Duodenal mucosa (tissue), 2 donors: ENCODE data around the gene FBN1.

Experiments used
- H3K27ac ChIP-seq: one replicate; pipeline ENCODE4 v1.7.0; 2013; ENCODE audit warnings: low read depth, low read length
- H3K27me3 ChIP-seq, 2 donors: one replicate each; pipeline ENCODE4 v1.7.0; 2013; ENCODE audit warnings: low read length in 2 of 2, control low read depth in 1 of 2; ENCODE audit not compliant: insufficient read depth in 2 of 2, control insufficient read depth in 1 of 2
- H3K36me3 ChIP-seq, 2 donors: one replicate each; pipeline ENCODE4 v1.7.0; 2013; ENCODE audit warnings: low read length in 2 of 2, control low read depth in 1 of 2; ENCODE audit not compliant: insufficient read depth in 2 of 2, control insufficient read depth in 1 of 2
- H3K4me1 ChIP-seq, 2 donors: one replicate each; pipeline ENCODE4 v1.7.0; 2013; ENCODE audit warnings: low read length in 2 of 2, control low read depth in 1 of 2; ENCODE audit not compliant: insufficient read depth in 2 of 2, control insufficient read depth in 1 of 2
- H3K4me3 ChIP-seq, 2 donors: one replicate each; pipeline ENCODE4 v1.7.0; 2013; ENCODE audit warnings: low read length in 2 of 2, low read depth in 1 of 2
- H3K9ac ChIP-seq, 2 donors: one replicate each; pipeline ENCODE4 v1.7.0; 2013; ENCODE audit warnings: low read length in 2 of 2, low read depth in 1 of 2
- H3K9me3 ChIP-seq, 2 donors: one replicate each; pipeline ENCODE4 v1.7.0; 2013; ENCODE audit warnings: low read length in 2 of 2, control low read depth in 1 of 2; ENCODE audit not compliant: control insufficient read depth in 1 of 2

Gene FBN1

GRCh38 chr15:48389691-48390143 is 255.8 kb downstream of the FBN1 start:
- H3K9me3 ChIP-seq: no peaks in the 10 kb centered on the region
- no peaks in the 10 kb centered on the region for H3K36me3 ChIP-seq
- no peak overlapping the region for H3K4me3 ChIP-seq
- H3K4me1 ChIP-seq: no peaks in the 10 kb centered on the region
- no peak overlapping the region for H3K27ac ChIP-seq
- no peaks in the 10 kb centered on the region for H3K27me3 ChIP-seq
- no peak overlapping the region for H3K9ac ChIP-seq

- H3K27me3 ChIP-seq: no peaks in the 10 kb centered on the region
- H3K4me3 ChIP-seq: no peak overlapping the region
- no peaks in the 10 kb centered on the region for H3K4me1 ChIP-seq
- H3K9ac ChIP-seq: no peak overlapping the region
- H3K9me3 ChIP-seq: no peaks in the 10 kb centered on the region
- no peaks in the 10 kb centered on the region for H3K36me3 ChIP-seq
- no peak overlapping the region for H3K27ac ChIP-seq
Observed at GRCh38 chr15:48388910-48389309, 256.6 kb downstream of the FBN1 start.

DNA sequence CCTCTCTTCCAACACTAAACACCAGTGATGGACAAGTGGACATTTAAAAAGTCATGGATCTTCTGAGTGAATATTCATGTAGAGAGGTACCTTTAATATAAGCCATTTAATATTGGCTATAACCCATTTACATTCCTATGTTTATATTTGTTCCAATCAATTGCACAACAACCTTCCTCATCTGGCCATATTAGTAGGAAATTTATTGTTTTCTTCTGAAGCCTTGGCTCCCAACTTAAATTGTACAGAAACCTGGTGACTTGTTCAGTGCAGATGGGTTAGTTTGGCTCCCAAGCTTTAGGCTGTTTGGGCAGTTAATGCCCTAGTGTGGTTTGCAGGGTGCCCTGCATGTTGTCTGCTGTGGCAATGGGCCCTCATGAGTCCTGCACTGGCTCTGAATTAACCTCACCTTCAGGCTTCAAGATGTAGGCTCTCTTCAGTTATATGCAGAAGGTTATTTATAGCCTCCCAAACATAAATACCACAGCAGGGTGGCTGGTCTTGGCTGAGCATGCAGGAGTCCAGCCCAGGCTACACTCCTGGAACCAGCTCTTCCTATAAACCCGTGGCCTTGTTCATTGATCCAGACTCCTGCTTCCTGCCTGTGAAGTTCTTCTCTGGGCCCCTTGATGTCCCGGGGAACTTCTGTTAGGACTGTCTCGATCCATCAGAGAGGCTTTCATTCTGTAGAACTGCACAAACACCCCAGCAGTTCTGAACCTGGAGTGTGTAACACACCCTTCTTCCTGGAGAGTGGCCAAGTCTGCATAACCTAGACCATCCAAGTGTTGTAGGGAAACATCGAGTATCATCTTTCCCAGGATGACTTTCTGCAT is 257.3 kb downstream of the FBN1 start:
- H3K4me3 ChIP-seq: no peak overlapping the region
- no peaks in the 10 kb centered on the region for H3K27me3 ChIP-seq
- no peaks in the 10 kb centered on the region for H3K4me1 ChIP-seq
- no peak overlapping the region for H3K27ac ChIP-seq
- no peaks in the 10 kb centered on the region for H3K9me3 ChIP-seq
- H3K9ac ChIP-seq: no peak overlapping the region
- H3K36me3 ChIP-seq: no peaks in the 10 kb centered on the region

DNA sequence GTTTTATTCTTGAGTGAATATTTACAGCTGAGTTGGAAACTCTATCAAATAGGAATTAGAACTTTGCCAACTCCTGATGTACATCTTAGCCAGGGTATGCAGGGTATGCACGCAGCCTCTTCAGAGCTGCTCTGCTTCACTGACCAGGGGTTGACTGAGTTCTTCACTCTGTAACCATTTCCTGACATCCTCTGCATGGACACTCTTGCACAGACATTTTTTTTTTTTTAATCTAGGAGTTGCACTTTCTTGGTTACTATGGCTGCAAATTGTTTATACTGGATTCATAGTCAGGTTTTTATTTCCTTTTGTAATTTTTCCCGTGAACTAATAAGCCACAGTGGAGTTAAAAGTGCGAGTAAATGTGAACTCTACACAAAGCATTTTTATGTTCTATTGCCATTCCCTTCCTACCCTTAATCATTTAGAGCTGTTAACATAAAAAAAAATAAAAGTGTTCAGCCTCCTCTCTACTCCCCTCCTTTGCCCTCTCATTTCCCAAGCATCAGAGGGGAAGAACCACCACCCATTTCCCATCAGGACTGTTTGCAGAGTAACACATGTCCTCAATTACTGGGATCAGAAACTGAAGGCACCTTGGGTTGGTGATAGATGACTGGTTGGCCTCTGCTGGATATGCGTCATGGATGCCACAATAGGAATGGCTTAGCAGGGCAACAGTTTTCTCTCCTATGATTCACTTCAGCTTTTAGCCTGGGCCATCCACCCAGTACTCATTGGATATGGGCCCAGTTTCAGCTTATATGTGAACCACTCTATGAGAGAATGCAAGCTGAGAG is 260.3 kb downstream of the FBN1 start:
- Histone ChIP-seq H3K36me3 (no peaks in the 10 kb centered on the region), H3K4me1 (no peaks in the 10 kb centered on the region), H3K4me3 (no peak overlapping the region), H3K27me3 (no peaks in the 10 kb centered on the region), H3K9me3 (no peaks in the 10 kb centered on the region), H3K9ac (no peak overlapping the region), H3K27ac (no peak overlapping the region)

- no peaks in the 10 kb centered on the region for H3K36me3 ChIP-seq
Observed at GRCh38 chr15:48384616-48385015, 260.9 kb downstream of the FBN1 start.

DNA sequence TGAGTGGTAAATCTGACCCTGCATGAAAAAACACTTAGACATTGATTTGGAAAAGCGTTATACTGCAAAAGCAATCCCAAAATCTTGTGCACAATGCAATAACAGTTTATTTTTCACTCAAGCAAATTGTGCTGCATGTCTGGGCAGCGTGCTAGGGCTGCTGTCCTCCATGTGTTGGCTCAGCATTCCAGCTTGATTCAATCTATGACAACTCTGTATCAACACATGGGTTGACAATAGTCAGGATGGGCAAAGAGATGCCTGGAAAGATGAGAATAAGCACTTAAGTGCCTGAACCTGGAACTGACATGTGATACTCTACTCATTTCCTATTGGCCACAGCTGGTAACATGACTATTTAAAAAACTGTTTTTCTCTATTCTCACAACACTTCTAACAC is 262.5 kb downstream of the FBN1 start:
- H3K9ac ChIP-seq: no peak overlapping the region
- H3K36me3 ChIP-seq: no peaks in the 10 kb centered on the region
- no peaks in the 10 kb centered on the region for H3K9me3 ChIP-seq

More at GRCh38 chr15:48384616-48385015, 260.9 kb downstream of the FBN1 start:
- Histone ChIP-seq H3K27ac (no peak overlapping the region), H3K27me3 (no peaks in the 10 kb centered on the region), H3K4me3 (no peak overlapping the region), H3K9me3 (no peaks in the 10 kb centered on the region), H3K9ac (no peak overlapping the region), H3K4me1 (no peaks in the 10 kb centered on the region)

GRCh38 chr15:48381861-48382260 is 263.6 kb downstream of the FBN1 start:
- no peak overlapping the region for H3K4me3 ChIP-seq
- no peaks in the 10 kb centered on the region for H3K9me3 ChIP-seq
- H3K4me1 ChIP-seq: no peaks in the 10 kb centered on the region
- H3K9ac ChIP-seq: no peak overlapping the region
- no peaks in the 10 kb centered on the region for H3K27me3 ChIP-seq
- H3K36me3 ChIP-seq: no peaks in the 10 kb centered on the region
- H3K27ac ChIP-seq: no peak overlapping the region

More for the DNA sequence above, 262.5 kb downstream of the FBN1 start:
- no peak overlapping the region for H3K27ac ChIP-seq
- H3K4me1 ChIP-seq: no peaks in the 10 kb centered on the region
- no peak overlapping the region for H3K4me3 ChIP-seq
- H3K27me3 ChIP-seq: no peaks in the 10 kb centered on the region

- H3K4me1 ChIP-seq: no peaks in the 10 kb centered on the region
- no peak overlapping the region for H3K27ac ChIP-seq
- no peak overlapping the region for H3K9ac ChIP-seq
- no peaks in the 10 kb centered on the region for H3K36me3 ChIP-seq
- no peak overlapping the region for H3K4me3 ChIP-seq
- H3K27me3 ChIP-seq: no peaks in the 10 kb centered on the region
- H3K9me3 ChIP-seq: no peaks in the 10 kb centered on the region
Observed at GRCh38 chr15:48380198-48380597, 265.3 kb downstream of the FBN1 start.

DNA sequence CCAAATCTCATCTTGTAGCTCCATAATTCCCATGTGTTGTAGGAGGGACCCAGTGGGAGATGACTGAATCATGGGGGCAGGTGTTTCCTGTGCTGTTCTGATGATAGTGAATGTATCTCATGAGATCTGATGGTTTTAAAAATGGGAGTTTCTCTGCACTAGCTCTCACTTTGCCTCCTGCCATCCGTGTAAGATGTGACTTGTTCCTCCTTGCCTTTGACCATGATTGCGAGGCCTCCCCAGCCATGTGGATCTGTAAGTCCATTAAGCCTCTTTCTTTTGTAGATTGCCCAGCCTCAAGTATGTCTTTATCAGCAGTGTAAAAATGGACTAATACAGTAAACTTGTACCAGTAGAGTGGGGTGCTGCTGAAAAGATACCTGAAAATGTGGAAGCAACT is 269.7 kb downstream of the FBN1 start:
- H3K9me3 ChIP-seq: no peaks in the 10 kb centered on the region
- no peaks in the 10 kb centered on the region for H3K4me1 ChIP-seq
- H3K27ac ChIP-seq: no peak overlapping the region
- no peak overlapping the region for H3K9ac ChIP-seq
- no peaks in the 10 kb centered on the region for H3K36me3 ChIP-seq
- no peak overlapping the region for H3K4me3 ChIP-seq
- no peaks in the 10 kb centered on the region for H3K27me3 ChIP-seq

DNA sequence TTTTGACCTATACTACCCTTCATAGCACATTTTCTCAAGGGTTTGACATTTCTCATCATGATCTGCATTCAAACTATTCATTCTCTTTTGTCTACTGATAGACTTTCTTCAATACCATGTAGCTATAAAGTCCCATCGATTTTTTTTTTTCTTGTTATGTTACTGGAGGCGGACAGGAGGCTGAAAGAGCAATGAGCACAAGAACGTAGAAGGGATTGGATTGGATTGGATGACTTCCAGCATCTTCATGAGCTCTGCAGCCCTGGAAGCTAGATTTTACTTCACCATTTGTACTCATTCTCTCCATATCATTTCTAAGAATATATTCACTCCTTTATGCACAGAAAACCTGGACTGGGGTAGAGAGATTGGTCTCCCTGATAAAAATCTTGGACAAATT is 271.0 kb downstream of the FBN1 start:
- Histone ChIP-seq H3K4me3 (no peak overlapping the region), H3K4me1 (no peaks in the 10 kb centered on the region), H3K36me3 (no peaks in the 10 kb centered on the region), H3K9me3 (no peaks in the 10 kb centered on the region), H3K27ac (no peak overlapping the region), H3K27me3 (no peaks in the 10 kb centered on the region), H3K9ac (no peak overlapping the region)
